Measurements from ENCODE around the gene FTO.

DNA sequence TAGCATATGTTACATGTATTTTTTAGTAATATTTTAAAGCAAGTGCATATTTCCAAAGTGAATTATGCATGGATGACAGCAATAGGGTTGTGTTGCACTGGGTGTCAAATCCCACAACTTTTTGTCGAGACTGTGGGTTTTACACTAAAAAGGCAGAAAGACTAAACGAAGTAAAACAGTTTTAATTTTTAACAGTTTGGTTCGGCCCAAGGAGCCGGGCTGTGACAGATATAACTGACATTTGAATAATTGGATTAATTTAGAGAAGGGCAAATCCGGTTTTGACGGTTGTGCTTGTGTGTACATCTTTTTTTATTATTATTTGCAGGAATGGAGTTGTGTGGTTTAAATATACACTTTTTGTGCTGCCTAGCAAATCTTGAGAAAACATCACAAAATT is 263.6 kb downstream of the FTO start:
- TF ChIP-seq, protein P1, sequence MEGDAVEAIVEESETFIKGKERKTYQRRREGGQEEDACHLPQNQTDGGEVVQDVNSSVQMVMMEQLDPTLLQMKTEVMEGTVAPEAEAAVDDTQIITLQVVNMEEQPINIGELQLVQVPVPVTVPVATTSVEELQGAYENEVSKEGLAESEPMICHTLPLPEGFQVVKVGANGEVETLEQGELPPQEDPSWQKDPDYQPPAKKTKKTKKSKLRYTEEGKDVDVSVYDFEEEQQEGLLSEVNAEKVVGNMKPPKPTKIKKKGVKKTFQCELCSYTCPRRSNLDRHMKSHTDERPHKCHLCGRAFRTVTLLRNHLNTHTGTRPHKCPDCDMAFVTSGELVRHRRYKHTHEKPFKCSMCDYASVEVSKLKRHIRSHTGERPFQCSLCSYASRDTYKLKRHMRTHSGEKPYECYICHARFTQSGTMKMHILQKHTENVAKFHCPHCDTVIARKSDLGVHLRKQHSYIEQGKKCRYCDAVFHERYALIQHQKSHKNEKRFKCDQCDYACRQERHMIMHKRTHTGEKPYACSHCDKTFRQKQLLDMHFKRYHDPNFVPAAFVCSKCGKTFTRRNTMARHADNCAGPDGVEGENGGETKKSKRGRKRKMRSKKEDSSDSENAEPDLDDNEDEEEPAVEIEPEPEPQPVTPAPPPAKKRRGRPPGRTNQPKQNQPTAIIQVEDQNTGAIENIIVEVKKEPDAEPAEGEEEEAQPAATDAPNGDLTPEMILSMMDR (IDR thresholded peaks at IDR 0.05 in 4 of 5, conservative IDR thresholded peaks at IDR 0.05 in 1 of 5) = no peak
- no peak for TF ChIP-seq POLR2A (IDR thresholded peaks at IDR 0.05)

Measured in gastrocnemius medialis (tissue), 4 donors.